NCI-H1694 treated with DMSO at 0.1 percent for 48 hours (cell line): ENCODE results near the gene TMEM125.

ENCODE experiments used
- DNase-seq: peaks from one replicate; lab custom pipeline; 2025; lab: John Stamatoyannopoulos, UW

The TMEM125 gene

GRCh38 chr1:43269627-43270375 is at the start of gene TMEM125:
TSS of gene TMEM125 (plus strand) at chr1:43269983. CDS start at chr1:43272723, 2,740 bp downstream.
- DNase-seq, result no peak

DNA sequence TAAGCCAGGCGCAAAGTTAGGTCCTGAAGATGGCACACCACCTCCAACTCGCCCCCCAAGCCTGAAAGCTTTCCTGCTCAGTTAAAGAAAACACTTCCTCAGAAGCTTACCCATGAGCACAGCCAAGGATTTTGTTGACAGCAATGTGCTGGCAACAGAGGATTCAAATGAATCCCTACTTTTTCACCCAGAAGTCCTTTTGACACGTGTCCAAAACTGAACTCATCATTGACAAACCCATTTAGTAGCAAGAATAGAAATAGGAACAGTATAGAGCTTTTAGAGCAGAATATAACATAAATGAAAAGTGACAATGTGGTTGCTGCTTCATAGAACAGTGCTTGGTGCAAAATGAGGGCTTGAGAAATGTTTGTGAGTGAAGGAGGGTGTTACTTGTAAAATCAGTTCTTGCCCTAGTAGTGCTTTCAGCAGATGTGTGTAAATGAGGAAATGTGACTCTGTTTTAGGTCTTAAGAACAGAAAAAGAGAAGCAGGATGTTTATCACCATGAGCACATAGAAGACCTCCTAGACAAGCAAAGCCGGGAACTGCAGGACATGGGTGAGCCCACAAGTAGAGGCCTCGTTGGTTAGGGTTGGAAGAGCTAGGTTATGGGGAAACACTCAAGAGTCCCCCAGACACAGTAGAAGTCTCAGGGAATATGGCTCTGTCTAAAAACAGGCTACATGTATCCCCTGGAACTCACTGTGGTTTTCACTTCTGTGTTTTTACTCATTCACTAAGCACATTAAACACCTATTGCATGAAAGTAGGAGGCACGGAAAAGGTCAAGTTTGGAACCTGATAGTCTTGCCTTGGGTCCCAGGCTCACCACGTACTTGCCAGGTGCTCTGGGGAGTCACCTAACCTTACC is 48.6 kb upstream of the TMEM125 start:
- DNase-seq, result no peak

- no peak for DNase-seq
Measured at GRCh38 chr1:43221797-43222196, 48.0 kb upstream of the TMEM125 start.

DNA sequence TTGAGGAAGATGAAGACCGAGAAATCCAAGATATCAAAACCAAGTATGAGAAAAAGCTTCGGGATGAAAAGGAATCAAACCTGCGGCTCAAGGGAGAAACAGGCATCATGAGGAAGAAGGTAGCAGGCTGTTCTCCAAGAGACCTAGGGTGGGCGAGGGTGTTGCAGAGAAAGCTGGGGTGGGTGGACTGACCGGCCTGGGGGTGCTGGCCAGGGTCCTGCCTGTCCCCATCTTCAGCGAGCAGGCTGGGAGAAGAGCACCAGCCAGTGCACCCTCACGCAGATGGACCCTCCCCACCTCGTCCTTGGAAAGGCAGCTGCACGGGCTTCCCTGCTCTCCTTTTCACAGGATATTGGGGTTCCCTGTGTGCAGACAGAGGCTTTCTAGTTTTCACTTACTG is 46.9 kb upstream of the TMEM125 start:
- DNase-seq, result no peak

- DNase-seq, result no peak
Measured at GRCh38 chr1:43225168-43225567, 44.6 kb upstream of the TMEM125 start.

DNA sequence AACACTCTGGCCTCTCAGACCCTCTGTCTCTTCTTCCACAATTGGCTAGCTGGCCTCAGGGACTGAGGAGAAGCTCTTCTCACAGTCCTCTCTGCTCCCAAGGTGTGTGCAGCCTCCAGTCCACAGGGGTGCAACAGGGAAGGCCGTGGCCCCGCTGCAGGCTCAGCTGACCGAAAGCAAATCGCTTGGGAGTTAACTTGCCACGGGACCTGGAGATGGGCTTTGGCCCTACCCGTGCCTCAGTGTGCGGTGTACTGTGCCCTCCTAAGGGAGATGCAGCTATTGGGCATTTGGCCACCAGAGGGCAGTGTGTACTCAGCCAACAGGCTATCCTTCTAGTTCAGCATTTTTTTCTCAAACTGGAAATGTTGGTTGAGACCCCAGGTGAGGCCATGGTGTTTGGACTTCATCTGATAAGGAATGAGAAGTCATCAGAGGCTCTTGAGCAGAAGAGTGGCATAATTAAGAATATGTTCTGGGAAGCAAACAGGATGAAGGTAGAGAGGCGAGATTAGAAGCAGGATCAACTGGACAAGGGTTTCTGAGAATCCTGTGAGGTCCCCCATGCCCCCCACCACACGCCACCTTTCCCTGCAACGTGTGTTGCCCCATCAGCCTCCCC is 42.5 kb upstream of the TMEM125 start:
- peak; percentile 75 for DNase-seq

GRCh38 chr1:43229826-43230780 is 39.7 kb upstream of the TMEM125 start:
- DNase-seq, result no peak

- DNase-seq, result no peak
Measured at GRCh38 chr1:43232074-43232473, 37.7 kb upstream of the TMEM125 start.

- DNase-seq, result no peak
Measured at GRCh38 chr1:43232482-43232881, 37.3 kb upstream of the TMEM125 start.

DNA sequence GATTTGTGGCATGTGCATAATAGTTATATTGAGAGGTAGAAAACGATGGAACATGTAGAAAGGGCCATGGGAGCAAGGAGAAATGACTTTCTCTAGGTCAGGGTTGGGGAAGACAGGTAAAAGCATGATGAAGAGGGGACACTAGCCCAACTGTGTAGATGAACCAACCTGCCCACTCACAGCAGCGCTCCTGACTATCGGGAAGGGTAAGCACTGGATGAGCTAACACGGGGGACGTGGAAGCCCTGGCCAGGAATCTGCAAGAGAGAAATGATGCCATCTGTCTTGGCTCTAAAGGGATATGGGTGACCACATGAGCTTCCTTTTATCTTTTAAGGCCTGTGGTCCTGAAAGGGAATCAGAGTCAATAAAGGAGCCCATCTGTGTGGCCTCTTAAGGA is 36.2 kb upstream of the TMEM125 start:
- no peak for DNase-seq

GRCh38 chr1:43234267-43234666 is 35.5 kb upstream of the TMEM125 start:
- no peak for DNase-seq

- no peak for DNase-seq
Measured at GRCh38 chr1:43235040-43235439, 34.7 kb upstream of the TMEM125 start.

DNA sequence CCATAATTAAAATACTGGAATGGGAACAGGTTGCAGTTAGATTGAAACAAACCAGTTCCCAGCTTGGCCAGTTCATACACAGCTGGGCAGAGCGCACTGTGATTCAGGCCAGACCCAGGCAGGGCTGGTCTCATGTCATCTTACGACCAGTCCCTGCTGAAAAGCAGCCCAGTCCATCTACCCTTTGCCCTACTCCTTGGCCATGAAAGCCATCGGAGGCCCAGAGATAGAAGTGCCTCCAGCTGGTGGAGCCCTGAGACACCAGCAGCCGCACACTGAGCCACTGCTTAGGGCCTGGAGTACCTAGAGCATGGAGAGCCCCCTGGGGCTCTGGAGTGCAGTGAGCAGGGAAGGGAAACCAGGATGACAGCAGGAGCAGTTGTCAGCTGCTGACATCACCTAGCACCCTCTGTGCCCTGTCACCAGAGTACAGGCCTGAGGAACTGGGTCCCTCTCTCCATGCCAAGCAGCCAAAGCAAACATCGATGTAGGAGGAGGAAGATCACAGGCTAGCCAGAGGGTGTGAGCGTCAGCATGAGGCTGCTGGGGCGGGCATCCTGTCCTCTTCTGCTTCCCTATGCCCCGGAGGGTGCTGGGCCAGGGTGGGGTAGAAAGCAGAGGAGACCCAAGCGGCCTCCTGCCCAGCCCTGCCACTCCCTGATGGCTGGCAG is 34.2 kb upstream of the TMEM125 start:
- no peak for DNase-seq

GRCh38 chr1:43237121-43237520 is 32.7 kb upstream of the TMEM125 start:
- no peak for DNase-seq

- DNase-seq, result peak; percentile 79
Measured at GRCh38 chr1:43238085-43238484, 31.7 kb upstream of the TMEM125 start.

GRCh38 chr1:43238991-43239469 is 30.8 kb upstream of the TMEM125 start:
- DNase-seq, result no peak

GRCh38 chr1:43239484-43239883 is 30.3 kb upstream of the TMEM125 start:
- no peak for DNase-seq

GRCh38 chr1:43241413-43241836 is 28.4 kb upstream of the TMEM125 start:
- DNase-seq, result no peak

GRCh38 chr1:43243299-43243698 is 26.5 kb upstream of the TMEM125 start:
- DNase-seq, result no peak

DNA sequence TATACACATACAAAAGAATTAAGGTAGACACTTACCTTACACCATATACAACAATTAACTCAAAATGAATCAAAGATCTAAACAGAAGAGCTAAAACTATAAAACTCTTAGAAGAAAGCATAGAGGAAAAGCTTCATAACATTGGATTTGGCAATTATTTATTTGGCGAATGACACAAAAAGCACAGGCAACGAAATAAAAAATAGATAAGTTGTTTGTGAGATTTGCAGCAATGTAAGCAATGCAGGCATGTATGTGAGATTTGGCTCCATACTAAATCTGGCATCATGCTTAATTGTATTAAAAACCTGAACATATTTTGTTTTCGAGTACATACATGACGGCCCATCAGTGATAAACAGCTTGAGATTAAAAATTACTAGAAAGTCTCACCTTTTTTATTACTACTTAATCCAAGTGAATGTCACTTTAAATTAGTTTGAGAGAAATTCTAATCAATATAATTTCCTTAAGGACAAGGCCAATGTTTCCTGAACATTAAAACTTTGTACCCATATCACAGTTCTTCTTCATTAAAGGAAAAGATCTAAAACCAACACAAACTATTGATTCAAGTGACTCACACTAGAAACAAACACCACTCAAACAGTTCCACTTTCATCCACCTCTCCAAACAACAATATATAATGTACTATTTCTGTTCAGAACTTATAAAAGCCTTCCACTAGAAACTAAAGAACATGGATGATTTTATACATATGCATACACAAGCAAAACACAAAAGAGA is 23.1 kb upstream of the TMEM125 start:
- DNase-seq, result no peak
